IPS-15b (cell line): ENCODE data around the gene ARL2BP.

ENCODE experiments used
- H3K27me3 ChIP-seq: one replicate; pipeline ENCODE4 v1.6.1; 2013; ENCODE audit warnings: low read length; ENCODE audit not compliant: control insufficient read depth, insufficient read depth
- H3K36me3 ChIP-seq: one replicate; pipeline ENCODE4 v1.6.1; 2013; ENCODE audit warnings: low read length; ENCODE audit not compliant: control insufficient read depth, insufficient read depth
- H3K4me1 ChIP-seq: one replicate; pipeline ENCODE4 v1.6.1; 2013; ENCODE audit warnings: mild to moderate bottlenecking, low read length; ENCODE audit not compliant: control insufficient read depth, insufficient read depth
- H3K4me3 ChIP-seq: one replicate; pipeline ENCODE4 v1.5.1; 2013; ENCODE audit warnings: low read depth, low read length
- H3K9ac ChIP-seq: one replicate; pipeline ENCODE4 v1.6.1; 2013; ENCODE audit warnings: low read depth, mild to moderate bottlenecking, low read length
- H3K9me3 ChIP-seq: one replicate; pipeline ENCODE4 v1.6.1; 2013; ENCODE audit warnings: mild to moderate bottlenecking, low read length; ENCODE audit not compliant: control insufficient read depth, insufficient read depth

ARL2BP gene

DNA sequence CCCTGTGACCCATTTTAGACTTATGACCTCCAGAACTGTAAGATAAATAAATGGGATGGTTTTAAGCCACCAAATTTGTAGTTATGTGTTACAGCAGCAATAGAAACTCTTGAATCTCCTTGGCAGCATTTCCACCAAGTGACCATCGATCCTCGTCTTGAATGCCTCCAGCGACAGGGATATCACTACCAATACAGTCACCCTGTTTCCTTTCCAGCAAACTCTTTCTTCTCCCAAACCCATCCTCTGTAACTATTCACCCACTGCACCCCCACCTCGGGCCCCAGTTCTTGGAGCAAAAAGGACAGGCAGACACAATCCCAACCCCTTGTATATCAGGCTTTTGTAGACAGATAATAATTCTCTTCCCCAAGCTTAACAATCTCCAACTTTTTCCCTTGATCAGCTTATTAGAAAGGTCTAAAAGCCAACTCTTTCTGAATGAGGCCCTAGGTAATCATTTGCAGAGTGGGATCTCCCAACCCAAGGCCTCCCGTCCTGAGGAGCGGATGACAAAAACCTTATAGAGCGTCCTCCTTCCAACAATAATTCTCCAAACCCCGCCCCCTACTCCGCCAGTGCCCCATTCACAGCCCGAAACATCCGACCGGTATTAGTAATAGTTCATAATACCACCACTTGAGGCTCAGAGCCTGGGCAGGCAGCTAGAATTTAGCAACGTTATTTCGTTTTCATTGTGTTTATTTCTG is 54.1 kb downstream of the ARL2BP start:
- Histone ChIP-seq H3K4me1 (peaks cover 4% of the 10 kb centered on the region), H3K9ac (peak overlapping the region; percentile 19), H3K4me3 (peak overlapping the region; percentile 92), H3K36me3 (no peaks in the 10 kb centered on the region), H3K27me3 (peaks cover 6% of the 10 kb centered on the region), H3K9me3 (no peaks in the 10 kb centered on the region)

DNA sequence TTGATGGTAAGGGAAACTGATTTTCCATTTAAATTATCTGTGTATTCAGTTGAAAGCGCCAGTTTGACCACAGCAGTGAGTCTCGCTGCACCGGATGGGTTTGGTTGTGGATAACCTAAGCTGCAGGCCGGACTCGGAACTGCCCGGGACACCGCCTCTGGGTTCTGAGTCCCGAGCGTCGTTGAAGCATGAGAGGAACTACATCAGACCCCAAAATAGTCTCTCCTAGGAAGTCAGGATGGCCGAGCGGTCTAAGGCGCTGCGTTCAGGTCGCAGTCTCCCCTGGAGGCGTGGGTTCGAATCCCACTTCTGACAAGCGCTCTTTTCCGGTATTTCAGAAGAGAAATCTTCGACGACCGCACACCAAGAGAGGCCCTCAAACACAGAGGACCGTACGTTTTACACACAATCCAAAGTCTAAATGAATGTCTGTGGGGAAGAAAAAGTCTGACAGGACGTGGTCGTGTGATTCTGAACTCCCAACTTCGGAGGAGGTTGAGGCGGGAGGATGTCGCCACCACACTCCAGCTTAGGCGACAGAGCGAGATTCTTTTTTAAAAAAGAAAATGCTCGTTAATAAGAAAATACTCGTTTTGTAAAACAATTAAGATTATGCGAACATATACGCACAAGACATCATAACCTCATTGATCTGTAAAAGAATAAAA is 54.8 kb downstream of the ARL2BP start:
- peak overlapping the region; percentile 19 for H3K9ac ChIP-seq
- H3K27me3 ChIP-seq, result peaks cover 6% of the 10 kb centered on the region
- no peaks in the 10 kb centered on the region for H3K9me3 ChIP-seq

DNA sequence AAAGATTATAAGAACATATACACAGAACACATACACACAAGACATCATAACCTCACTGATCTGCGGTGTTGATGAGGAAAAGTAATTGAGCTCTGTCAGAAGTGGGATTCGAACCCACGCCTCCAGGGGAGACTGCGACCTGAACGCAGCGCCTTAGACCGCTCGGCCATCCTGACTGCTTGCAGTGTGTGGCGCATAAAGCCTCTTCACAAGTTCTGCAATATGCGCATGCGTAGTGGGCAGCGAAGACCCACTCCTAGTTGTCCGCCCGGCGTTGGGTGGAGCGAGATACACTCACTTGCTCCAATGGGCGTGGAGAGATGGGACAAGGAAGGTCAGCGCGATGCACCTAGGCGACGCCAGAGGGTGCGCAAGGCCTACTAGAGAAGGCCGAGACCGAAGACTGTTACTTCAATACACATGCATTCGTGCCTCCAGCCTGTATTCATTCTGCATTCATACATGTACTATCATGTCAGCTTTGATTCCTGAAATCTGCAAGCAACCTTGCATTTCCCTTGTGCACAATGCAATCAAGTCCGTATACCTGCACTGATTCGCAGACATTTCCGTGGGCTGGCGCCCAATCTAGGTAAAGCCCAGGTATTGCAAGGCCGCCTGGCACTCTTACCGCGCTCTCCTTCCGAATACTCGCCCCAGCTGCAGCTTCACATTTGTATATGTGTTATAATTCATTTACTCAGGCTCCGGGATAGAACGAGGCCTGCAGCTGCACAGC is 55.5 kb downstream of the ARL2BP start:
- Histone ChIP-seq H3K9ac (peak overlapping the region; percentile 76), H3K4me1 (peaks cover 4% of the 10 kb centered on the region), H3K9me3 (no peaks in the 10 kb centered on the region), H3K27me3 (peaks cover 6% of the 10 kb centered on the region), H3K4me3 (peak overlapping the region; percentile 92), H3K36me3 (no peaks in the 10 kb centered on the region)

More for the DNA sequence above, 54.8 kb downstream of the ARL2BP start:
- Histone ChIP-seq H3K36me3 (no peaks in the 10 kb centered on the region), H3K4me3 (peak overlapping the region; percentile 92), H3K4me1 (peaks cover 4% of the 10 kb centered on the region)

DNA sequence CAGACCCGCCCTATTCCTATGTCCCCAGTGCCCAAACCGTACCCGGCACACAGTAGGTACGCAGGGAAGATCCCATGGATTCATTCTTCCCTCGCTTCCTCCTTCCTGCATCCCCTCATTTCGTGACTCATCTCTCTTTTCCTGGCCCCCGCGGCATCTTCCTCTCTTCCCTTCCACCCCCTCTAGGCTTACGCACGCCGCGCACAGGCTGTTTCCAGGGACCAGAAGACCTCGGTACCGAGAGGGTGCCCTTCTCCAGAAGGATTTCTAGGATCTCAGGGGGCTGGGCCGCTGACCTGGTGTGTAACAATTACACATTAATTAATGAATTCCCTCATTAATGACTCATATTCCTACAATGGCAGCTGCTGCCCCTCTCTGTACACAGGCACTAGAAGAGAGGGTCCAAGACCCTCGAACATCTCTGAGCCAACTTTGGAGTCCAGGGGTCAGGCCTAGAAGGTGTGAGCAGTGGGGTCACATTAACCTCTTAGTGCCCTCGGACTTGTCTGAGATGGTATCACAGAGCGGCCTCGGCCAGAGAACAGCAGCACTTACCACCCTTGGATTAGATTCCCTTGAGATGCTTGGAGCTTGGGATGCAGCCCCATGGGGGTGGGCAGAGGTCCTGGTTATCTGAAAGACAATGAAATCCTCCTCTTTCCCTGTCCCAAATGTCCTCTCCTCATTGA is 56.2 kb downstream of the ARL2BP start:
- Histone ChIP-seq H3K9ac (peak overlapping the region; percentile 76), H3K4me3 (peak overlapping the region; percentile 71)

More for the DNA sequence above, 56.2 kb downstream of the ARL2BP start:
- H3K9me3 ChIP-seq, result no peaks in the 10 kb centered on the region
- no peaks in the 10 kb centered on the region for H3K36me3 ChIP-seq
- H3K4me1 ChIP-seq, result peaks cover 4% of the 10 kb centered on the region
- H3K27me3 ChIP-seq, result peaks cover 6% of the 10 kb centered on the region
